BLaER1 (cell line): ENCODE results near the gene RAB11FIP5.
A peak's percentile ranks its signal among the peaks of the same experiment; 100 is the strongest.

Experiments used
- H3K27ac ChIP-seq: shearing (Covaris generic); formaldehyde crosslinking; 2 replicates; pipeline ENCODE4 v1.8.1; 2022
- H3K27me3 ChIP-seq: shearing (Covaris generic); formaldehyde crosslinking; 2 replicates; pipeline ENCODE4 v1.8.1; 2022
- H3K36me3 ChIP-seq: shearing (Covaris generic); formaldehyde crosslinking; 2 replicates; pipeline ENCODE4 v1.8.1; 2022
- H3K4me1 ChIP-seq: shearing (Covaris generic); formaldehyde crosslinking; 2 replicates; pipeline ENCODE4 v1.8.1; 2022
- H3K4me2 ChIP-seq: shearing (Covaris generic); formaldehyde crosslinking; 2 replicates; pipeline ENCODE4 v1.8.1; 2022
- H3K4me3 ChIP-seq: shearing (Covaris generic); formaldehyde crosslinking; 2 replicates; pipeline ENCODE4 v1.8.1; 2022
- H3K9ac ChIP-seq: shearing (Covaris generic); formaldehyde crosslinking; 2 replicates; pipeline ENCODE4 v1.8.1; 2022
- H3K9me3 ChIP-seq: shearing (Covaris generic); formaldehyde crosslinking; 2 replicates; pipeline ENCODE4 v1.8.1; 2022
- H4K20me1 ChIP-seq: shearing (Covaris generic); formaldehyde crosslinking; 2 replicates; pipeline ENCODE4 v1.8.1; 2022
- Cebpa-rat ChIP-seq: shearing (Covaris generic); IDR thresholded peaks from 2 replicates; pipeline ENCODE4 v1.8.1; 2022

Gene RAB11FIP5

GRCh38 chr2:73078457-73079411 lies 34.0 kb downstream of the RAB11FIP5 start:
- Histone ChIP-seq H4K20me1 (peaks cover 75% of the 10 kb centered on the region), H3K27me3 (no peaks in the 10 kb centered on the region), H3K36me3 (peaks cover 37% of the 10 kb centered on the region), H3K4me1 (peaks cover 67% of the 10 kb centered on the region), H3K9me3 (no peaks in the 10 kb centered on the region), H3K4me2 (peak overlapping the region; percentile 85), H3K4me3 (no peak overlapping the region), H3K27ac (0 out of 2 replicates have a peak overlapping the region, but pooled peaks have one; percentile 10), H3K9ac (0 out of 2 replicates have a peak overlapping the region, but pooled peaks have one; percentile 13)
- no peak for TF ChIP-seq Cebpa-rat

- Histone ChIP-seq H4K20me1 (peaks cover 61% of the 10 kb centered on the region), H3K9me3 (no peaks in the 10 kb centered on the region), H3K36me3 (peaks cover 25% of the 10 kb centered on the region), H3K9ac (no peak overlapping the region), H3K4me1 (peaks cover 53% of the 10 kb centered on the region), H3K27ac (no peak overlapping the region), H3K27me3 (no peaks in the 10 kb centered on the region), H3K4me3 (no peak overlapping the region), H3K4me2 (peak overlapping the region; percentile 85)
- no peak for TF ChIP-seq Cebpa-rat
Observed at GRCh38 chr2:73077424-73077795, 35.3 kb downstream of the RAB11FIP5 start.

- Histone ChIP-seq H3K27me3 (no peaks in the 10 kb centered on the region), H3K4me1 (peaks cover 48% of the 10 kb centered on the region), H3K9me3 (no peaks in the 10 kb centered on the region), H3K27ac (no peak overlapping the region), H4K20me1 (peaks cover 56% of the 10 kb centered on the region), H3K4me3 (no peak overlapping the region), H3K36me3 (peaks cover 23% of the 10 kb centered on the region), H3K9ac (no peak overlapping the region), H3K4me2 (no peak overlapping the region)
- no peak for TF ChIP-seq Cebpa-rat
Observed at GRCh38 chr2:73076701-73077423, 35.9 kb downstream of the RAB11FIP5 start.

GRCh38 chr2:73075477-73076373 lies 37.0 kb downstream of the RAB11FIP5 start:
- TF ChIP-seq Cebpa-rat: no peak

GRCh38 chr2:73074110-73075069 lies 38.4 kb downstream of the RAB11FIP5 start:
- no peak overlapping the region for H3K4me3 ChIP-seq
- H3K4me1 ChIP-seq: peaks cover 33% of the 10 kb centered on the region
- no peak overlapping the region; the same call in 1 of the 2 replicates for H3K9ac ChIP-seq
- no peak overlapping the region for H3K27ac ChIP-seq
- H3K9me3 ChIP-seq: no peaks in the 10 kb centered on the region
- no peak for TF ChIP-seq Cebpa-rat
- no peaks in the 10 kb centered on the region for H3K27me3 ChIP-seq
- no peak overlapping the region for H3K4me2 ChIP-seq
- H4K20me1 ChIP-seq: peaks cover 37% of the 10 kb centered on the region
- peaks cover 20% of the 10 kb centered on the region for H3K36me3 ChIP-seq

More at GRCh38 chr2:73075477-73076373, 37.0 kb downstream of the RAB11FIP5 start:
- Histone ChIP-seq H3K27ac (no peak overlapping the region), H3K27me3 (no peaks in the 10 kb centered on the region), H3K9me3 (no peaks in the 10 kb centered on the region), H3K4me2 (no peak overlapping the region), H3K36me3 (peaks cover 23% of the 10 kb centered on the region), H4K20me1 (peaks cover 45% of the 10 kb centered on the region), H3K9ac (no peak overlapping the region), H3K4me3 (no peak overlapping the region), H3K4me1 (peaks cover 36% of the 10 kb centered on the region)

GRCh38 chr2:73072416-73072815 lies 40.3 kb downstream of the RAB11FIP5 start:
- no peak for TF ChIP-seq Cebpa-rat
- Histone ChIP-seq H3K27ac (peak overlapping the region; percentile 89; the same call in 1 of the 2 replicates), H3K9ac (peak overlapping the region; percentile 83)

GRCh38 chr2:73072129-73072395 lies 40.7 kb downstream of the RAB11FIP5 start:
- Histone ChIP-seq H3K27ac (peak overlapping the region; percentile 89), H3K4me1 (peaks cover 15% of the 10 kb centered on the region), H3K9ac (peak overlapping the region; percentile 83), H3K9me3 (no peaks in the 10 kb centered on the region), H3K4me3 (peak overlapping the region; percentile 75), H3K27me3 (no peaks in the 10 kb centered on the region), H4K20me1 (peaks cover 13% of the 10 kb centered on the region), H3K4me2 (peak overlapping the region; percentile 89), H3K36me3 (peaks cover 20% of the 10 kb centered on the region)
- TF ChIP-seq Cebpa-rat: no peak

More at GRCh38 chr2:73072416-73072815, 40.3 kb downstream of the RAB11FIP5 start:
- peaks cover 18% of the 10 kb centered on the region for H3K4me1 ChIP-seq
- peak overlapping the region; percentile 89 for H3K4me2 ChIP-seq
- no peaks in the 10 kb centered on the region for H3K27me3 ChIP-seq
- H3K4me3 ChIP-seq: peak overlapping the region; percentile 75; the same call in 1 of the 2 replicates
- peaks cover 17% of the 10 kb centered on the region for H4K20me1 ChIP-seq
- peaks cover 20% of the 10 kb centered on the region for H3K36me3 ChIP-seq
- no peaks in the 10 kb centered on the region for H3K9me3 ChIP-seq

- H3K4me2 ChIP-seq: peak within 1 kb of the TSS; percentile 89
- H3K27ac ChIP-seq: peak within 1 kb of the TSS; percentile 89
- peaks cover 15% of the 10 kb centered on the region for H3K4me1 ChIP-seq
- peak within 1 kb of the TSS; percentile 83 for H3K9ac ChIP-seq
- no peaks in the 10 kb centered on the region for H3K27me3 ChIP-seq
- H3K36me3 ChIP-seq: peaks cover 20% of the 10 kb centered on the region
- peak within 1 kb of the TSS; percentile 75 for H3K4me3 ChIP-seq
- H4K20me1 ChIP-seq: 0 out of 2 replicates have a peak, but pooled peaks cover 8% of the 10 kb centered on the region
- no peak for TF ChIP-seq Cebpa-rat
- H3K9me3 ChIP-seq: no peaks in the 10 kb centered on the region
Observed at GRCh38 chr2:73071360-73072128, 41.2 kb downstream of the RAB11FIP5 start, which contains the start of gene SFXN5. Gene SFXN5, minus strand, starts transcription at chr2:73071712. Its CDS starts 7 bp downstream, at chr2:73071705.
